PC-3 (cell line): ENCODE measurements around the gene FOXJ3. TPM values are rescaled to one million over a fixed set of nuclear protein-coding genes. Genes with fewer than 3 reads are reported as not detected.

Experiments
- ATAC-seq: fragments of 200-7000 bp; cut with Tn5 transposase; 2 replicates; pipeline ENCODE4 v1.9.1; 2020; ENCODE audit warnings: mild to moderate bottlenecking, moderate library complexity
- BruUV-seq: library from RNA; stranded (reverse); fragments of 400-500 nt; replicated peaks from 2 replicates; lab custom pipeline; 2021; lab: Mats Ljungman, UMichigan
- CTCF ChIA-PET: fragments of 300-600 bp; sonication (Branson Sonifier 250); formaldehyde crosslinking; loops from one replicate; lab custom pipeline; 2022; ENCODE audit warnings: antibody characterized with exemption; lab: Charles Lee
- POLR2A ChIA-PET: fragments of 300-600 bp; sonication (Branson Sonifier 250); formaldehyde crosslinking; loops from one replicate; lab custom pipeline; 2022; ENCODE audit warnings: antibody characterized with exemption; ENCODE audit not compliant: unreplicated experiment; lab: Charles Lee
- DNase-seq: peaks from one replicate; pipeline ENCODE4 v3.0.0-alpha.2; 2015
- H2AFZ ChIP-seq: fragments of 300-600 bp; sonication (generic); 2 replicates; pipeline ENCODE4 v1.6.0; 2016; ENCODE audit warnings: antibody characterized with exemption, low read length
- H3F3A ChIP-seq: fragments of 300-600 bp; sonication (generic); one replicate; pipeline ENCODE4 v1.6.0; 2017; ENCODE audit warnings: antibody characterized with exemption, low read length, control low read depth, mild to moderate bottlenecking; ENCODE audit not compliant: unreplicated experiment
- H3K27ac ChIP-seq: fragments of 300-600 bp; sonication (generic); 2 replicates; pipeline ENCODE4 v1.5.1; 2016; ENCODE audit warnings: mild to moderate bottlenecking, low read length
- H3K27me3 ChIP-seq: fragments of 300-600 bp; sonication (generic); 2 replicates; pipeline ENCODE4 v1.6.1; 2016; ENCODE audit warnings: low read length, mixed read lengths
- H3K36me3 ChIP-seq: fragments of 300-600 bp; sonication (generic); 2 replicates; pipeline ENCODE4 v1.6.1; 2016; ENCODE audit warnings: low read depth, mixed run types, low read length, mixed read lengths
- H3K4me1 ChIP-seq: fragments of 300-600 bp; sonication (generic); 2 replicates; pipeline ENCODE4 v1.5.1; 2016; ENCODE audit warnings: low read length; ENCODE audit not compliant: insufficient read depth
- H3K4me2 ChIP-seq: fragments of 300-600 bp; sonication (generic); 2 replicates; pipeline ENCODE4 v1.6.0; 2016; ENCODE audit warnings: low read length
- H3K4me3 ChIP-seq: fragments of 300-600 bp; sonication (generic); 2 replicates; pipeline ENCODE4 v1.5.1; 2016; ENCODE audit warnings: mild to moderate bottlenecking, low read length, mixed read lengths
- H3K79me2 ChIP-seq: fragments of 300-600 bp; sonication (generic); 2 replicates; pipeline ENCODE4 v1.6.1; 2017; ENCODE audit warnings: low read length, mixed read lengths
- H3K9ac ChIP-seq: fragments of 300-600 bp; sonication (generic); 2 replicates; pipeline ENCODE4 v1.6.0; 2016; ENCODE audit warnings: mild to moderate bottlenecking, low read length
- H3K9me2 ChIP-seq: fragments of 300-600 bp; sonication (generic); replicated peaks from 2 replicates; pipeline ENCODE4 v1.6.1; 2016; ENCODE audit warnings: mixed run types, low read length, mixed read lengths
- H3K9me3 ChIP-seq: fragments of 300-600 bp; sonication (generic); 2 replicates; pipeline ENCODE4 v1.6.1; 2016; ENCODE audit warnings: low read length, mixed read lengths
- H4K20me1 ChIP-seq: fragments of 300-600 bp; sonication (generic); 2 replicates; pipeline ENCODE4 v1.6.1; 2016; ENCODE audit warnings: low read length, mixed read lengths
- EZH2 ChIP-seq: fragments of 300-600 bp; sonication (generic); IDR thresholded peaks from one replicate; pipeline ENCODE4 v1.6.1; 2017; ENCODE audit warnings: antibody characterized with exemption, mild to moderate bottlenecking, low read length; ENCODE audit not compliant: unreplicated experiment
- EZH2phosphoT487 ChIP-seq: fragments of 300-600 bp; sonication (generic); IDR thresholded peaks from 2 replicates; pipeline ENCODE4 v1.6.1; 2018; ENCODE audit warnings: mild to moderate bottlenecking, antibody characterized with exemption, low read length, borderline replicate concordance
- intact Hi-C: fragments of 100-400 bp; cut with micrococcal nuclease; formaldehyde crosslinking; loops from 2 replicates; pipeline ENCODE4 v1.9.0; 2023
- total RNA-seq: library from RNA; depleted of rRNA; stranded (reverse); fragments of >200 nt; gene quantifications from 2 replicates; pipeline ENCODE4 v1.2.3, GENCODE V29; 2014
- TF ChIP-seq, protein P1 (sequence below): fragments of 300-600 bp; sonication (generic); conservative IDR thresholded peaks from 2 replicates; pipeline ENCODE4 v1.5.1; 2017; ENCODE audit warnings: antibody characterized with exemption, low read depth, mild to moderate bottlenecking, low read length

FOXJ3 gene
- total RNA-seq, 1 experiment from 2014 or later: 23.4 TPM

DNA sequence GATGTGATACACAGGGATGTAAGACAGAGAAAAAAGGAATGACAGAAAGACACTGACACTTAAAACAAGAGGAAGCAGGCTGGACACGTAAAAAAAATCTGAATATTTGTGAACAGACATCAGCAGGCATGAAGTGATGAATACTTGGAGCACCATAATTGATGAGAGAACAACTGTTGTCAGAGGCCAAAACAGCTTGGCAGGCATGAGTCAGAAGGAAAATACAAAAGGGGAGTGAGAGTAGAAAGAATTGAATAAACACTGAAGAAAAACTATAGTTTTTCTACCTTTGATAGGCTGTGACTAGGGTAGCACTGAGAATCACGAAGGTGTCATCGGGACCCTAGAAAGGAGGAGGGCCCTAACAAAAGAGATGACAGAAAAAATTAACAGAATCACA lies 148.9 kb downstream of the FOXJ3 start:
- no peaks in the 10 kb centered on the region for H4K20me1 ChIP-seq
- H3K27me3 ChIP-seq: no peaks in the 10 kb centered on the region
- H3K4me3 ChIP-seq: no peak overlapping the region
- no peaks in the 10 kb centered on the region for H3K9me2 ChIP-seq
- intact Hi-C loops: no loop called here
- H3K27ac ChIP-seq: no peak overlapping the region
- ATAC-seq: no peak
- TF ChIP-seq EZH2 (no peak), EZH2phosphoT487 (no peak)
- TF ChIP-seq, protein P1, sequence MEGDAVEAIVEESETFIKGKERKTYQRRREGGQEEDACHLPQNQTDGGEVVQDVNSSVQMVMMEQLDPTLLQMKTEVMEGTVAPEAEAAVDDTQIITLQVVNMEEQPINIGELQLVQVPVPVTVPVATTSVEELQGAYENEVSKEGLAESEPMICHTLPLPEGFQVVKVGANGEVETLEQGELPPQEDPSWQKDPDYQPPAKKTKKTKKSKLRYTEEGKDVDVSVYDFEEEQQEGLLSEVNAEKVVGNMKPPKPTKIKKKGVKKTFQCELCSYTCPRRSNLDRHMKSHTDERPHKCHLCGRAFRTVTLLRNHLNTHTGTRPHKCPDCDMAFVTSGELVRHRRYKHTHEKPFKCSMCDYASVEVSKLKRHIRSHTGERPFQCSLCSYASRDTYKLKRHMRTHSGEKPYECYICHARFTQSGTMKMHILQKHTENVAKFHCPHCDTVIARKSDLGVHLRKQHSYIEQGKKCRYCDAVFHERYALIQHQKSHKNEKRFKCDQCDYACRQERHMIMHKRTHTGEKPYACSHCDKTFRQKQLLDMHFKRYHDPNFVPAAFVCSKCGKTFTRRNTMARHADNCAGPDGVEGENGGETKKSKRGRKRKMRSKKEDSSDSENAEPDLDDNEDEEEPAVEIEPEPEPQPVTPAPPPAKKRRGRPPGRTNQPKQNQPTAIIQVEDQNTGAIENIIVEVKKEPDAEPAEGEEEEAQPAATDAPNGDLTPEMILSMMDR: no peak
- H3K9ac ChIP-seq: no peak overlapping the region
- no peaks in the 10 kb centered on the region for H3F3A ChIP-seq
- POLR2A ChIA-PET: interaction anchor here (0.7 kb wide), 1 partner anchor 395 kb away, joined by 4 read pairs; no protein-coding TSS in a partner anchor
- no peak for DNase-seq
- H2AFZ ChIP-seq: no peak overlapping the region
- H3K79me2 ChIP-seq: no peaks in the 10 kb centered on the region
- BruUV-seq: no TSS peak
- no peak overlapping the region for H3K4me2 ChIP-seq
- no peaks in the 10 kb centered on the region; the same call in 1 of the 2 replicates for H3K4me1 ChIP-seq
- CTCF ChIA-PET: no interaction called here
- peaks cover 25% of the 10 kb centered on the region for H3K36me3 ChIP-seq
- no peaks in the 10 kb centered on the region for H3K9me3 ChIP-seq

DNA sequence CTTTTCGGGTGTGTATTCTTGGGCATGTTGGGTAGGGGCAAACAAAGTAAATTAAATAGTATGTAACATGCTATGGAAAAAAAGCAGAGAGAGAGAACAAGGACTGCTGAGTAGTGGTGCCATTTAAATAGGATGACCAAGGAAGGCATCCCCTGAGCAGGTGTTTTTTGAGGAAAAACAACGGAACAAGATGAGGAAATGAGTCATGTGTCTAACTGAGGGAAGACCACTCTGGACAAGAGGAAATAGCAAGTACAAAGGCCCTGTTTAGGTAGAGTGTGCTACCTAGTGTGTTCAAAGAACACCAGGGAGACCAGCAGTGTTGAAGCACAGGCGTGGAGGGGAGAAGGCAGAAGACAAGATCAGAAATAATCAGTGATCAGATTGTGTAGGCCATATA lies 150.4 kb downstream of the FOXJ3 start:
- H3K9ac ChIP-seq: no peak overlapping the region
- BruUV-seq: no TSS peak
- no peak overlapping the region for H2AFZ ChIP-seq
- H3K27me3 ChIP-seq: no peaks in the 10 kb centered on the region
- no peaks in the 10 kb centered on the region for H3F3A ChIP-seq
- no peak overlapping the region for H3K4me3 ChIP-seq
- peaks cover 19% of the 10 kb centered on the region for H3K36me3 ChIP-seq
- no peaks in the 10 kb centered on the region for H3K79me2 ChIP-seq
- ATAC-seq (no peak), DNase-seq (no peak)
- POLR2A ChIA-PET: no interaction called here
- CTCF ChIA-PET: interaction anchor here (0.7 kb wide), 1 partner anchor 496 kb away, joined by 6 read pairs; no protein-coding TSS in a partner anchor
- intact Hi-C loops: no loop called here
- H3K27ac ChIP-seq: no peak overlapping the region
- H4K20me1 ChIP-seq: no peaks in the 10 kb centered on the region
- TF ChIP-seq EZH2phosphoT487 (no peak), EZH2 (no peak)
- TF ChIP-seq, protein P1: no peak
- no peaks in the 10 kb centered on the region for H3K9me3 ChIP-seq
- no peaks in the 10 kb centered on the region; the same call in 1 of the 2 replicates for H3K4me1 ChIP-seq
- no peaks in the 10 kb centered on the region for H3K9me2 ChIP-seq
- H3K4me2 ChIP-seq: no peak overlapping the region

DNA sequence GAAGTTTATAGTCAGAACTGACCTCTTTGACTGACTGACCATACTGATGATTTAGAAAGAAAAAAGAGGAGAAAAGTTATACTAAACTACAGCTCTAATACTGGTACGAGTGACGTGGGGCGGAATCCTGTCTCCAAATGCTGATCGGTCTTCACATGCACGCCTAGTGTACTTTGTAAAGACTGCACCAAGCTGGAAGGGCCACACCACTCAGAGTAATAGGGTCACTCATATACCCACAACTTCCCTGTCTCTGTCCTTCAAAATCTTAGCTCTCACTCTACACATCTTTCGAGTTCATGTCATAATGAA lies 151.1 kb downstream of the FOXJ3 start:
- no peak for ATAC-seq
- no peak overlapping the region for H3K4me2 ChIP-seq
- H3K9ac ChIP-seq: no peak overlapping the region
- no peaks in the 10 kb centered on the region for H4K20me1 ChIP-seq
- H3K36me3 ChIP-seq: peaks cover 17% of the 10 kb centered on the region
- no peak overlapping the region for H3K4me3 ChIP-seq
- H3K9me3 ChIP-seq: no peaks in the 10 kb centered on the region
- H3K9me2 ChIP-seq: no peaks in the 10 kb centered on the region
- no peak overlapping the region for H3K27ac ChIP-seq
- no peaks in the 10 kb centered on the region for H3K79me2 ChIP-seq
- ChIA-PET POLR2A (no interaction called here), CTCF (no interaction called here)
- intact Hi-C loops: no loop called here
- H3K27me3 ChIP-seq: no peaks in the 10 kb centered on the region
- no peaks in the 10 kb centered on the region; the same call in 1 of the 2 replicates for H3K4me1 ChIP-seq
- H3F3A ChIP-seq: no peaks in the 10 kb centered on the region
- BruUV-seq: no TSS peak
- no peak for DNase-seq
- H2AFZ ChIP-seq: no peak overlapping the region
- TF ChIP-seq, protein P1: no peak
- TF ChIP-seq EZH2phosphoT487 (no peak), EZH2 (no peak)
